ENCODE measurements around the gene SYPL1.

GRCh38 chr7:106100863-106101629 is 11.1 kb downstream of the SYPL1 start:
- TF ChIP-seq TAF1 (IDR thresholded peaks at IDR 0.05; ENCODE audit: low read depth) (no peak), YY1 (IDR thresholded peaks at IDR 0.05; ENCODE audit: low read depth) (no peak), MAX (IDR thresholded peaks at IDR 0.05) (no peak)

All from Ishikawa (cell line).